ENCODE data around the gene USP47.

The USP47 gene

GRCh38 chr11:11982975-11983374 lies 141.2 kb downstream of the USP47 start:
- no peak for DNase-seq

GRCh38 chr11:11983427-11983826 lies 141.7 kb downstream of the USP47 start:
- no peak for DNase-seq

GRCh38 chr11:11984563-11984962 lies 142.8 kb downstream of the USP47 start:
- no peak for DNase-seq

- DNase-seq = no peak
Measured at GRCh38 chr11:11985016-11985715, 143.4 kb downstream of the USP47 start.

GRCh38 chr11:11985954-11986949 lies 144.5 kb downstream of the USP47 start:
- DNase-seq = no peak

GRCh38 chr11:11987503-11988022 lies 145.8 kb downstream of the USP47 start:
- DNase-seq = no peak

GRCh38 chr11:11988099-11988651 lies 146.4 kb downstream of the USP47 start:
- no peak for DNase-seq

- DNase-seq = no peak
Measured at GRCh38 chr11:11988681-11989261, 147.0 kb downstream of the USP47 start.

- no peak for DNase-seq
Measured at GRCh38 chr11:11989774-11990744, 148.3 kb downstream of the USP47 start.

- no peak for DNase-seq
Measured at GRCh38 chr11:11992257-11993212, 150.8 kb downstream of the USP47 start.

- no peak for DNase-seq
Measured at GRCh38 chr11:11993839-11994238, 152.1 kb downstream of the USP47 start.

GRCh38 chr11:11995601-11996000 lies 153.8 kb downstream of the USP47 start:
- DNase-seq = peak; percentile 26 to 51

- no peak for DNase-seq
Measured at GRCh38 chr11:11996321-11997048, 154.7 kb downstream of the USP47 start.

GRCh38 chr11:11997049-11997322 lies 155.2 kb downstream of the USP47 start:
- DNase-seq = no peak

- no peak for DNase-seq
Measured at GRCh38 chr11:11998091-11998781, 156.5 kb downstream of the USP47 start.

- peak; percentile 45 to 48 for DNase-seq
Measured at GRCh38 chr11:12001186-12001585, 159.4 kb downstream of the USP47 start.

- no peak for DNase-seq
Measured at GRCh38 chr11:12003336-12003735, 161.6 kb downstream of the USP47 start.

GRCh38 chr11:12003815-12004214 lies 162.0 kb downstream of the USP47 start:
- DNase-seq = no peak

- DNase-seq = no peak
Measured at GRCh38 chr11:12005061-12005460, 163.3 kb downstream of the USP47 start.
